HG03097 (cell line): ENCODE measurements around the gene ARL4D.

Experiments
- ATAC-seq: cut with Tn5 transposase; IDR thresholded peaks from one replicate; pipeline ENCODE4 v1.9.1; 2021; ENCODE audit not compliant: unreplicated experiment, low FRiP score

ARL4D gene

GRCh38 chr17:43449470-43450248, 50.9 kb downstream of the ARL4D start:
- no peak for ATAC-seq
